Transverse colon (tissue), 4 donors: ENCODE results near the gene TRIM16.
"Not testable (repeated sequence)": the region's sequence is repeated elsewhere in the genome, so short reads cannot be mapped to it uniquely, and the experiment has no call there.

Experiments
- CTCF ChIP-seq, 5 experiments: fragments of 200-600 bp in 3 of 5; fragments of 450-650 bp in 2 of 5; sonication (generic) in 3 of 5; IDR thresholded peaks; 1 replicate in 2 of 5; 2 replicates in 3 of 5; pipeline ENCODE4 v1.5.1; 2016 to 2017; ENCODE audit warnings: antibody characterized with exemption in 5 of 5, inconsistent platforms in 3 of 5, mild to moderate bottlenecking in 2 of 5, moderate library complexity in 1 of 5
- EP300 ChIP-seq: sonication (generic); formaldehyde crosslinking; IDR thresholded peaks from one replicate; pipeline ENCODE4 v1.6.1; 2017; ENCODE audit warnings: antibody characterized with exemption, low read depth
- POLR2A ChIP-seq: fragments of 450-650 bp; IDR thresholded peaks from one replicate; pipeline ENCODE4 v1.6.1; 2016; ENCODE audit warnings: antibody characterized with exemption, mild to moderate bottlenecking, moderate library complexity
- POLR2AphosphoS5 ChIP-seq, 3 donors: sonication (generic); formaldehyde crosslinking; IDR thresholded peaks; one replicate each; pipeline ENCODE4 v1.6.1; 2016; ENCODE audit warnings: antibody characterized with exemption in 3 of 3

GRCh38 chr17:15616828-15617227 is 67.3 kb downstream of the TRIM16 start:
- not testable (repeated sequence) for TF ChIP-seq POLR2A; CTCF (IDR thresholded peaks at IDR 0.05); POLR2AphosphoS5 (IDR thresholded peaks at IDR 0.05); EP300
